SK-N-SH treated with all-trans-retinoic acid at 6 μM for 48 hours (cell line): ENCODE measurements around the gene HP1BP3.

Source experiments
- ARNTL ChIP-seq: fragments of 450-650 bp; formaldehyde crosslinking; IDR thresholded peaks from 2 replicates; pipeline ENCODE4 v1.5.0; 2020; ENCODE audit warnings: low read depth, mild to moderate bottlenecking, moderate library complexity, borderline replicate concordance
- RARB ChIP-seq: fragments of 250-450 bp; sonication (Bioruptor Pico); IDR thresholded peaks from 2 replicates; pipeline ENCODE4 v1.8.0; 2021; ENCODE audit warnings: mild to moderate bottlenecking, moderate library complexity
- ZNF565 ChIP-seq: fragments of 450-650 bp; formaldehyde crosslinking; conservative IDR thresholded peaks from 2 replicates; pipeline ENCODE4 v1.5.0; 2020; ENCODE audit warnings: low read depth, mild to moderate bottlenecking, moderate library complexity
- ZNF8 ChIP-seq: fragments of 450-650 bp; formaldehyde crosslinking; IDR thresholded peaks from 2 replicates; pipeline ENCODE4 v1.5.0; 2020; ENCODE audit warnings: mild to moderate bottlenecking, moderate library complexity

DNA sequence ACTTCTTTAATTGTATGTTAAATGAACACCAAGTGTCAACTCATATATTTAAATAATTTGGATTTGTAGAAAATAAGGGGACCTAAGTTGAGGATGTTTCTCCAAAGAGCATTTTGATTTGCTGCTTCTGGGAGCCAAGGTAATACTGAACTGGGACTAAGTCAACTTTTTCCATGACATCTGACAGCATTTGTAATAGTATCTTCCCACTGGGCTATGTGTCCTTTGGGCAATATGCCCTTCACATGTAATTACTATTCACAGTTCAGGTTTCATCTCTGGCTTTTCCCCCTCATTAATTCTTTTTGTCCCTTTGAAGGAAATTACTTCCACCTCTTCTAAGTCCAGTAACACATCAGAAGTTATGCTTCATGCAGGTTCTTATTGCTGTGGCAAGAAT lies 36.7 kb upstream of the HP1BP3 start:
- TF ChIP-seq ARNTL = no peak
- TF ChIP-seq ZNF565 (CRISPR knock-in tag) = no peak
- TF ChIP-seq ZNF8 (CRISPR knock-in tag) = no peak
- no peak for TF ChIP-seq RARB (CRISPR knock-in tag)
